ENCODE data around the gene BCL2L15.

BCL2L15 gene

GRCh38 chr1:113895961-113896360 is 8.6 kb upstream of the BCL2L15 start:
- TF ChIP-seq RARB (CRISPR knock-in tag; IDR thresholded peaks at IDR 0.05) (no peak), ARNTL (CRISPR knock-in tag; IDR thresholded peaks at IDR 0.05; ENCODE audit: borderline replicate concordance, low read depth) (no peak), ZFP30 (CRISPR knock-in tag; IDR thresholded peaks at IDR 0.05) (no peak), ZFP3 (CRISPR knock-in tag; IDR thresholded peaks at IDR 0.05) (no peak), TSHZ2 (CRISPR knock-in tag; IDR thresholded peaks at IDR 0.05) (no peak), ZNF8 (CRISPR knock-in tag; IDR thresholded peaks at IDR 0.05) (no peak)
- no peak for ATAC-seq

- no peak for ATAC-seq
Observed at GRCh38 chr1:113895098-113895497, 7.7 kb upstream of the BCL2L15 start.

More at GRCh38 chr1:113895098-113895497, 7.7 kb upstream of the BCL2L15 start:
- TF ChIP-seq CSDC2 (CRISPR knock-in tag; IDR thresholded peaks at IDR 0.05) (no peak), ZNF8 (CRISPR knock-in tag; IDR thresholded peaks at IDR 0.05) (no peak), ZNF565 (CRISPR knock-in tag; conservative IDR thresholded peaks at IDR 0.05; ENCODE audit: low read depth) (no peak), BACH2 (CRISPR knock-in tag; IDR thresholded peaks at IDR 0.05; ENCODE audit: borderline replicate concordance) (no peak), ZFP3 (CRISPR knock-in tag; IDR thresholded peaks at IDR 0.05) (no peak), SNAI2 (CRISPR knock-in tag; IDR thresholded peaks at IDR 0.05) (no peak), PPARA (CRISPR knock-in tag; IDR thresholded peaks at IDR 0.05; ENCODE audit: borderline replicate concordance) (no peak), TSHZ2 (CRISPR knock-in tag; IDR thresholded peaks at IDR 0.05) (no peak), TOX (CRISPR knock-in tag; IDR thresholded peaks at IDR 0.05; ENCODE audit: borderline replicate concordance) (no peak), RARB (CRISPR knock-in tag; IDR thresholded peaks at IDR 0.05) (no peak), CSRNP3 (CRISPR knock-in tag; IDR thresholded peaks at IDR 0.05) (no peak), ZNF70 (CRISPR knock-in tag; IDR thresholded peaks at IDR 0.05) (no peak), GLIS3 (CRISPR knock-in tag; IDR thresholded peaks at IDR 0.05) (no peak), ZFP30 (CRISPR knock-in tag; IDR thresholded peaks at IDR 0.05) (no peak), ISL1 (CRISPR knock-in tag; IDR thresholded peaks at IDR 0.05) (no peak), ZC3H10 (CRISPR knock-in tag; IDR thresholded peaks at IDR 0.05) (no peak), CREB5 (CRISPR knock-in tag; IDR thresholded peaks at IDR 0.05; ENCODE audit: low read depth) (no peak), ARNTL (CRISPR knock-in tag; IDR thresholded peaks at IDR 0.05; ENCODE audit: borderline replicate concordance, low read depth) (no peak)
- TF ChIP-seq, protein P1, sequence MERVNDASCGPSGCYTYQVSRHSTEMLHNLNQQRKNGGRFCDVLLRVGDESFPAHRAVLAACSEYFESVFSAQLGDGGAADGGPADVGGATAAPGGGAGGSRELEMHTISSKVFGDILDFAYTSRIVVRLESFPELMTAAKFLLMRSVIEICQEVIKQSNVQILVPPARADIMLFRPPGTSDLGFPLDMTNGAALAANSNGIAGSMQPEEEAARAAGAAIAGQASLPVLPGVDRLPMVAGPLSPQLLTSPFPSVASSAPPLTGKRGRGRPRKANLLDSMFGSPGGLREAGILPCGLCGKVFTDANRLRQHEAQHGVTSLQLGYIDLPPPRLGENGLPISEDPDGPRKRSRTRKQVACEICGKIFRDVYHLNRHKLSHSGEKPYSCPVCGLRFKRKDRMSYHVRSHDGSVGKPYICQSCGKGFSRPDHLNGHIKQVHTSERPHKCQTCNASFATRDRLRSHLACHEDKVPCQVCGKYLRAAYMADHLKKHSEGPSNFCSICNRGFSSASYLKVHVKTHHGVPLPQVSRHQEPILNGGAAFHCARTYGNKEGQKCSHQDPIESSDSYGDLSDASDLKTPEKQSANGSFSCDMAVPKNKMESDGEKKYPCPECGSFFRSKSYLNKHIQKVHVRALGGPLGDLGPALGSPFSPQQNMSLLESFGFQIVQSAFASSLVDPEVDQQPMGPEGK (CRISPR knock-in tag; IDR thresholded peaks at IDR 0.05; ENCODE audit: borderline replicate concordance), result no peak
- TF ChIP-seq, protein P2, sequence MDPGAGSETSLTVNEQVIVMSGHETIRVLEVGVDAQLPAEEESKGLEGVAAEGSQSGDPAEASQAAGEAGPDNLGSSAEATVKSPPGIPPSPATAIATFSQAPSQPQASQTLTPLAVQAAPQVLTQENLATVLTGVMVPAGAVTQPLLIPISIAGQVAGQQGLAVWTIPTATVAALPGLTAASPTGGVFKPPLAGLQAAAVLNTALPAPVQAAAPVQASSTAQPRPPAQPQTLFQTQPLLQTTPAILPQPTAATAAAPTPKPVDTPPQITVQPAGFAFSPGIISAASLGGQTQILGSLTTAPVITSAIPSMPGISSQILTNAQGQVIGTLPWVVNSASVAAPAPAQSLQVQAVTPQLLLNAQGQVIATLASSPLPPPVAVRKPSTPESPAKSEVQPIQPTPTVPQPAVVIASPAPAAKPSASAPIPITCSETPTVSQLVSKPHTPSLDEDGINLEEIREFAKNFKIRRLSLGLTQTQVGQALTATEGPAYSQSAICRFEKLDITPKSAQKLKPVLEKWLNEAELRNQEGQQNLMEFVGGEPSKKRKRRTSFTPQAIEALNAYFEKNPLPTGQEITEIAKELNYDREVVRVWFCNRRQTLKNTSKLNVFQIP (CRISPR knock-in tag; IDR thresholded peaks at IDR 0.05; ENCODE audit: borderline replicate concordance, low read depth), result no peak

Measured in SK-N-SH treated with all-trans-retinoic acid at 6 μM for 48 hours (cell line).